GM12878 (cell line): ENCODE data around the gene RAD51B. TPM values are rescaled to one million over a fixed set of nuclear protein-coding genes. Genes with fewer than 3 reads are reported as not detected.

Experiments used
- ATAC-seq: fragments of 200-7000 bp; cut with Tn5 transposase; 3 replicates; pipeline ENCODE4 v1.9.1; 2020; ENCODE audit warnings: mild to moderate bottlenecking, moderate library complexity
- BruUV-seq: library from RNA; stranded (reverse); fragments of 400-500 nt; replicated peaks from 2 replicates; lab custom pipeline; 2021; lab: Mats Ljungman, UMichigan
- CTCF ChIA-PET: fragments of 300-600 bp; sonication (Branson Sonifier 250); formaldehyde crosslinking; extraction: SDS; loops from one replicate; lab custom pipeline; 2021; ENCODE audit warnings: inconsistent platforms; lab: Yijun Ruan, JAX
- POLR2A ChIA-PET: fragments of 350-600 bp; formaldehyde crosslinking; extraction: SDS; loops from one replicate; lab custom pipeline; 2021; ENCODE audit warnings: inconsistent platforms; lab: Charles Lee
- RAD21 ChIA-PET: fragments of 300-600 bp; sonication (Branson Sonifier 250); formaldehyde crosslinking; loops from one replicate; lab custom pipeline; 2023; ENCODE audit warnings: antibody characterized with exemption; ENCODE audit not compliant: unreplicated experiment; lab: Charles Lee
- SMC1A ChIA-PET: fragments of 300-600 bp; sonication (Branson Sonifier 250); formaldehyde crosslinking; loops from one replicate; lab custom pipeline; 2023; ENCODE audit not compliant: unreplicated experiment, uncharacterized antibody; lab: Charles Lee
- DNase-seq: peaks from one replicate; pipeline ENCODE4 v3.0.0-alpha.2; 2011; ENCODE audit warnings: low read depth, low spot score
- FAIRE-seq: peaks from 3 replicates; lab custom pipeline; 2011; peaks lifted over from hg19 to GRCh38; lab: Jason Lieb, UNC
- H2AFZ ChIP-seq: 2 replicates; pipeline ENCODE4 v1.6.0; 2011; ENCODE audit warnings: low read depth, low read length, control low read depth; ENCODE audit not compliant: control insufficient read depth
- H3K27ac ChIP-seq: 2 replicates; pipeline ENCODE4 v1.5.1; 2011; ENCODE audit warnings: control low read depth; ENCODE audit not compliant: control insufficient read depth, insufficient read depth
- H3K27me3 ChIP-seq, 2 experiments: replicated peaks in 1 of 2; 2 replicates each; pipeline versions ENCODE4 v1.6.0 to v1.6.1; 2011; ENCODE audit warnings: low read length in 1 of 2; ENCODE audit not compliant: control insufficient read depth in 2 of 2, insufficient read depth in 2 of 2
- H3K36me3 ChIP-seq, 2 experiments: 2 replicates each; pipeline ENCODE4 v1.5.1; 2011; ENCODE audit warnings: low read length in 1 of 2; ENCODE audit not compliant: control insufficient read depth in 2 of 2, insufficient read depth in 2 of 2
- H3K4me1 ChIP-seq: 2 replicates; pipeline ENCODE4 v1.6.1; 2011; ENCODE audit warnings: mild to moderate bottlenecking, low read length, moderate library complexity, mixed read lengths; ENCODE audit not compliant: control insufficient read depth, insufficient read depth
- H3K4me2 ChIP-seq: 2 replicates; pipeline ENCODE4 v1.6.0; 2011; ENCODE audit warnings: control low read depth; ENCODE audit not compliant: control insufficient read depth, insufficient read depth
- H3K4me3 ChIP-seq: fragments of 200-600 bp; sonication (generic); 2 replicates; pipeline ENCODE4 v1.5.1; 2016
- H3K79me2 ChIP-seq: 2 replicates; pipeline ENCODE4 v1.6.0; 2011; ENCODE audit warnings: low read length; ENCODE audit not compliant: control insufficient read depth, insufficient read depth
- H3K9ac ChIP-seq: 2 replicates; pipeline ENCODE4 v1.8.0; 2011; ENCODE audit warnings: low read length, control low read depth, mixed read lengths; ENCODE audit not compliant: control insufficient read depth, insufficient read depth
- H3K9me3 ChIP-seq: replicated peaks from 3 replicates; pipeline ENCODE4 v1.5.1; 2011; ENCODE audit warnings: mild to moderate bottlenecking, low read length; ENCODE audit not compliant: control insufficient read depth, insufficient read depth
- H4K20me1 ChIP-seq: 2 replicates; pipeline ENCODE4 v1.6.0; 2011; ENCODE audit not compliant: control insufficient read depth, insufficient read depth
- ATF3 ChIP-seq: IDR thresholded peaks from 2 replicates; pipeline ENCODE4 v1.6.1; 2011; ENCODE audit warnings: low read depth, mild to moderate bottlenecking, low read length, moderate library complexity, borderline replicate concordance; ENCODE audit errors: extremely low read depth
- EED ChIP-seq: sonication (generic); IDR thresholded peaks from 2 replicates; pipeline ENCODE4 v1.6.1; 2016; ENCODE audit warnings: antibody characterized with exemption, low read depth
- HCFC1 ChIP-seq: fragments of 150-350 bp; IDR thresholded peaks from 2 replicates; pipeline ENCODE4 v1.6.1; 2014; ENCODE audit warnings: low read length
- JUNB ChIP-seq: IDR thresholded peaks from 2 replicates; pipeline ENCODE4 v1.6.1; 2016; ENCODE audit warnings: antibody characterized with exemption, mild to moderate bottlenecking
- JUND ChIP-seq: IDR thresholded peaks from 2 replicates; pipeline ENCODE4 v1.6.1; 2012; ENCODE audit warnings: low read depth, mild to moderate bottlenecking, low read length, improper control_type of control experiment, moderate library complexity
- KAT2A ChIP-seq: conservative IDR thresholded peaks from 2 replicates; pipeline ENCODE4 v1.6.1; 2011; ENCODE audit warnings: low read depth, low read length; ENCODE audit not compliant: control insufficient read depth
- NFYB ChIP-seq: IDR thresholded peaks from 2 replicates; pipeline ENCODE4 v1.6.1; 2011; ENCODE audit warnings: low read depth, mild to moderate bottlenecking, low read length, improper control_type of control experiment, moderate library complexity; ENCODE audit not compliant: insufficient read depth
- PBX3 ChIP-seq: IDR thresholded peaks from 2 replicates; pipeline ENCODE4 v1.6.1; 2011; ENCODE audit warnings: mild to moderate bottlenecking, low read depth, low read length, moderate library complexity; ENCODE audit not compliant: insufficient replicate concordance
- POLR2AphosphoS2 ChIP-seq: IDR thresholded peaks from 2 replicates; pipeline ENCODE4 v1.6.1; 2011; ENCODE audit warnings: low read depth, mild to moderate bottlenecking, low read length, improper control_type of control experiment, moderate library complexity
- SMC3 ChIP-seq: IDR thresholded peaks from 2 replicates; pipeline ENCODE4 v1.6.1; 2011; ENCODE audit warnings: low read length, improper control_type of control experiment, borderline replicate concordance
- SREBF1 ChIP-seq: IDR thresholded peaks from 2 replicates; pipeline ENCODE4 v1.6.1; 2012; ENCODE audit warnings: mild to moderate bottlenecking, low read length
- ZBTB33 ChIP-seq: fragments of 450-650 bp; IDR thresholded peaks from 2 replicates; pipeline ENCODE4 v1.6.1; 2017; ENCODE audit warnings: mild to moderate bottlenecking
- ZBTB40 ChIP-seq: fragments of 450-650 bp; IDR thresholded peaks from 2 replicates; pipeline ENCODE4 v1.6.1; 2016; ENCODE audit warnings: mild to moderate bottlenecking, moderate library complexity, borderline replicate concordance
- ZNF24 ChIP-seq: fragments of 450-650 bp; IDR thresholded peaks from 2 replicates; pipeline ENCODE4 v1.6.1; 2017; ENCODE audit warnings: antibody characterized with exemption, mild to moderate bottlenecking
- WGBS: methylation state at CpG from one replicate; pipeline ENCODE4 v1.1.6; 2016; ENCODE audit warnings: low lambda C conversion rate; ENCODE audit not compliant: insufficient replicate concordance, insufficient coverage; ENCODE audit errors: missing lambda C conversion rate; 5-methylcytosine and 5-hydroxymethylcytosine counted together
- in situ Hi-C: fragments of 300-500 bp; cut with MboI; formaldehyde crosslinking; loops from 9 replicates; pipeline ENCODE4 v1.14.3; 2018; ENCODE audit warnings: mixed read lengths
- intact Hi-C: fragments of 100-400 bp; cut with micrococcal nuclease; formaldehyde crosslinking; loops from one replicate; pipeline ENCODE4 v1.14.2; 2022; ENCODE audit not compliant: unreplicated experiment
- polyA plus RNA-seq, 11 experiments: library from polyadenylated mRNA; depleted of rRNA in 4 of 11; unstranded in 6 of 11; stranded (reverse) in 5 of 11; fragments of >200 nt; fragmentation: Nextera tagmentation in 4 of 11; fragmentation: Illumina TruSeq in 1 of 11; extraction: Ambion mirVana in 4 of 11; extraction: Trizol in 1 of 11; gene quantifications; 1 replicate in 1 of 11; 2 replicates in 10 of 11; pipeline versions ENCODE4 v1.2.1 to v1.2.3, GENCODE V29; 2011 to 2016; ENCODE audit warnings: inconsistent platforms in 2 of 11, missing spikeins in 2 of 11, low read depth in 1 of 11
- total RNA-seq, 4 experiments: library from RNA; depleted of rRNA in 3 of 4; stranded (reverse); fragments of >200 nt in 3 of 4; fragmentation: Illumina TruSeq in 1 of 4; extraction: Trizol in 1 of 4; gene quantifications; 2 replicates each; pipeline versions ENCODE4 v1.2.1 to v1.2.3, GENCODE V29; 2013 to 2021

Gene RAD51B
- total and polyA plus RNA-seq, 10 of the 15 experiments (the other 5 are each of a cell fraction or from before 2014, with no cell fraction given) = 9.8 to 26.8 (median 21.3) TPM

- TF ChIP-seq ZNF24 (no peak), SMC3 (no peak), KAT2A (no peak), NFYB (no peak), ATF3 (no peak), HCFC1 (no peak), PBX3 (no peak), JUND (no peak), POLR2AphosphoS2 (no peak), JUNB (no peak), SREBF1 (no peak), EED (no peak), ZBTB33 (no peak), ZBTB40 (no peak)
- in situ Hi-C loops = no loop called here
- intact Hi-C loops = no loop called here
- FAIRE-seq (no peak), DNase-seq (no peak), ATAC-seq (no peak)
- 95% methylated on average over 5 of the region's 5 CpGs for WGBS
- Histone ChIP-seq H3K36me3 (no peaks in the 10 kb centered on the region), H3K4me2 (no peak overlapping the region), H3K9ac (no peak overlapping the region), H3K79me2 (no peaks in the 10 kb centered on the region), H3K9me3 (no peaks in the 10 kb centered on the region), H3K4me1 (peaks cover 22% of the 10 kb centered on the region), H2AFZ (no peak overlapping the region), H3K4me3 (no peak overlapping the region), H4K20me1 (no peaks in the 10 kb centered on the region), H3K27me3 (no peaks in the 10 kb centered on the region), H3K27ac (no peak overlapping the region)
- ChIA-PET CTCF (interaction anchor here (1.0 to 1.5 kb wide), 5 partner anchors 9 to 160 kb away, joined by 3 to 5 read pairs (median 3); no protein-coding TSS in a partner anchor), RAD21 (no interaction called here), SMC1A (interaction anchor here (1.1 to 5.0 kb wide), 4 partner anchors 17 to 418 kb away, joined by 3 to 34 read pairs (median 4); no protein-coding TSS in a partner anchor), POLR2A (interaction anchor here (1.3 kb wide), 1 partner anchor 11 kb away, joined by 3 read pairs; no protein-coding TSS in a partner anchor)
- no TSS peak for BruUV-seq
Observed at GRCh38 chr14:68666899-68667298, 847.3 kb downstream of the RAD51B start.
